ENCODE results near the gene TPM2.

The TPM2 gene

GRCh38 chr9:35662437-35662836 is 27.3 kb downstream of the TPM2 start:
- H3K4me1 ChIP-seq (ENCODE audit: control insufficient read depth, insufficient read depth, low read length) = peaks cover 21% of the 10 kb centered on the region
- no peaks in the 10 kb centered on the region for H3K27me3 ChIP-seq (ENCODE audit: control insufficient read depth, insufficient read depth, low read length)
- no peak overlapping the region for H3K9ac ChIP-seq (ENCODE audit: low read length)
- H3K27ac ChIP-seq (ENCODE audit: low read depth, low read length) = peak overlapping the region; percentile 99
- no peak overlapping the region for H3K4me3 ChIP-seq (ENCODE audit: low read length)
- no peaks in the 10 kb centered on the region for H3K36me3 ChIP-seq (ENCODE audit: control insufficient read depth, insufficient read depth, low read length)

DNA sequence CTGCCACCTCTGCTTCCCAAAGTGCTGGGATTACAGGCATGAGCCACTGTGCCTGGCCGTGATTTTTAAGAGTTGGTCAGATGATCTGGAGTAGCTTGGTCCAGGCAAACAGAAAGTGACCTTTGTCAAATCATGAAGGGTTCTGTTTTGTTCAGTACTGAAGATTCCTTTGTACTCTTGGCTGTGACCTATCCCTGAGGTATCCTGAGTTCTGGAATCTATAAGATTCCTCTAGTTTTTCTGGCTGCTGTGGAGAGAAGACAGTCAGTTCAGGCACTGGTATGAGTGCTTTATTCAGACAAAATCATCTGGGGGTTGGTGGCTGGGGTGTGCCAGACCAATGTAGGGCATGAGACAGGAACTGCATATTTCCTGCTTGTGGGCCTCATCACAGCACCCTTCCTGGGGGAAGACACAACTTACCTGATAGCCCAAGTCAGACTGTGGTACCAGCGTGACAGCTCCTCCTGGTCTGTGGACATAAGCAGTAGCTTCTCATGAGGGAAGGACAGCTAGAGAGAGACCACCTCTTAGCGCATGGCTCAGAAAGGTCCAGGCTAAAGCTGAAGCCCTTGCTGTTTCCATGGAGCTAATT is 27.9 kb downstream of the TPM2 start:
- Histone ChIP-seq H3K27ac (ENCODE audit: low read depth, low read length) (peak overlapping the region; percentile 99), H3K9ac (ENCODE audit: low read length) (peak overlapping the region; percentile 3), H3K27me3 (ENCODE audit: control insufficient read depth, insufficient read depth, low read length) (no peaks in the 10 kb centered on the region), H3K36me3 (ENCODE audit: control insufficient read depth, insufficient read depth, low read length) (no peaks in the 10 kb centered on the region), H3K4me3 (ENCODE audit: low read length) (no peak overlapping the region), H3K4me1 (ENCODE audit: control insufficient read depth, insufficient read depth, low read length) (peaks cover 27% of the 10 kb centered on the region)

DNA sequence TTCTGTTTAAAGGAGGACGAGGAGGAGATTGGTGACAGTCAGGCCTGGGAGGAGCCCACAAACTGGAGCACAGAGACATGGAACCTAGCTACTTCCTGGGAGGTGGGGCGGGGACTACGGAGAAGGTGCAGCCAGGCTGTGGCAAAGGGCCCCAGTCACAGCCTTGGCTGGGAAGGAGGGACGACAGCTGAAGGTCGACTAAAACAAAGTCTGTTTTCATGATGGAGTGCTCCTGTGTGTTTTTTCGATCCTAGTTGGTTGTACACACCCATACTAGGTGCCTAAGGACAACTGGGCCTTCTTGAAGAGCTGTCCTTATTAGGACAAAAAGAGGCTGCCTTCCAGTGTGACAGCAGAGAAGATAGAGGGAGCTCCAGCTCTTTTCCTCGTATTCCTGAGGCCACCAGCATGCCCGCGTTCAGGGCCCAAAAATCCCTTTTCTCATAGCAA is 28.7 kb downstream of the TPM2 start:
- H3K9ac ChIP-seq (ENCODE audit: low read length) = no peak overlapping the region
- H3K4me1 ChIP-seq (ENCODE audit: control insufficient read depth, insufficient read depth, low read length) = peaks cover 32% of the 10 kb centered on the region
- no peak overlapping the region for H3K4me3 ChIP-seq (ENCODE audit: low read length)
- H3K36me3 ChIP-seq (ENCODE audit: control insufficient read depth, insufficient read depth, low read length) = no peaks in the 10 kb centered on the region
- H3K27me3 ChIP-seq (ENCODE audit: control insufficient read depth, insufficient read depth, low read length) = no peaks in the 10 kb centered on the region
- peak overlapping the region; percentile 99 for H3K27ac ChIP-seq (ENCODE audit: low read depth, low read length)

- peaks cover 32% of the 10 kb centered on the region for H3K4me1 ChIP-seq (ENCODE audit: control insufficient read depth, insufficient read depth, low read length)
- H3K9ac ChIP-seq (ENCODE audit: low read length) = no peak overlapping the region
- peak overlapping the region; percentile 99 for H3K27ac ChIP-seq (ENCODE audit: low read depth, low read length)
- no peaks in the 10 kb centered on the region for H3K36me3 ChIP-seq (ENCODE audit: control insufficient read depth, insufficient read depth, low read length)
- peak overlapping the region; percentile 91 for H3K4me3 ChIP-seq (ENCODE audit: low read length)
- H3K27me3 ChIP-seq (ENCODE audit: control insufficient read depth, insufficient read depth, low read length) = no peaks in the 10 kb centered on the region
Observed at GRCh38 chr9:35659340-35659739, 30.4 kb downstream of the TPM2 start.

DNA sequence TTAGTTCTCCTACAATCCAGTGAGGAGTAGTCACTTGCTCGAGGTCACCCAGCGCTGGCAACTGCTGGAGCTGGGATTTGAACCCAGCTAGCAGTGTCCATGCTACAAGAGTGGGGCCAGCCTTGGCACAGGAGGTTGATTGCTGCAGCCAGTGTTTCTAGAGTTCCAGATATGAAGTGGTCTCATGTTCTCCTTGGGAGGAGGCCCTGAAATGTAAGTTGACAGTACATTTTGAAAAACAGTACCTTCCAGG is 30.8 kb downstream of the TPM2 start:
- H3K9ac ChIP-seq (ENCODE audit: low read length) = peak overlapping the region; percentile 95
- H3K27ac ChIP-seq (ENCODE audit: low read depth, low read length) = peak overlapping the region; percentile 99
- H3K27me3 ChIP-seq (ENCODE audit: control insufficient read depth, insufficient read depth, low read length) = no peaks in the 10 kb centered on the region
- H3K36me3 ChIP-seq (ENCODE audit: control insufficient read depth, insufficient read depth, low read length) = no peaks in the 10 kb centered on the region
- peak overlapping the region; percentile 91 for H3K4me3 ChIP-seq (ENCODE audit: low read length)
- peaks cover 32% of the 10 kb centered on the region for H3K4me1 ChIP-seq (ENCODE audit: control insufficient read depth, insufficient read depth, low read length)

DNA sequence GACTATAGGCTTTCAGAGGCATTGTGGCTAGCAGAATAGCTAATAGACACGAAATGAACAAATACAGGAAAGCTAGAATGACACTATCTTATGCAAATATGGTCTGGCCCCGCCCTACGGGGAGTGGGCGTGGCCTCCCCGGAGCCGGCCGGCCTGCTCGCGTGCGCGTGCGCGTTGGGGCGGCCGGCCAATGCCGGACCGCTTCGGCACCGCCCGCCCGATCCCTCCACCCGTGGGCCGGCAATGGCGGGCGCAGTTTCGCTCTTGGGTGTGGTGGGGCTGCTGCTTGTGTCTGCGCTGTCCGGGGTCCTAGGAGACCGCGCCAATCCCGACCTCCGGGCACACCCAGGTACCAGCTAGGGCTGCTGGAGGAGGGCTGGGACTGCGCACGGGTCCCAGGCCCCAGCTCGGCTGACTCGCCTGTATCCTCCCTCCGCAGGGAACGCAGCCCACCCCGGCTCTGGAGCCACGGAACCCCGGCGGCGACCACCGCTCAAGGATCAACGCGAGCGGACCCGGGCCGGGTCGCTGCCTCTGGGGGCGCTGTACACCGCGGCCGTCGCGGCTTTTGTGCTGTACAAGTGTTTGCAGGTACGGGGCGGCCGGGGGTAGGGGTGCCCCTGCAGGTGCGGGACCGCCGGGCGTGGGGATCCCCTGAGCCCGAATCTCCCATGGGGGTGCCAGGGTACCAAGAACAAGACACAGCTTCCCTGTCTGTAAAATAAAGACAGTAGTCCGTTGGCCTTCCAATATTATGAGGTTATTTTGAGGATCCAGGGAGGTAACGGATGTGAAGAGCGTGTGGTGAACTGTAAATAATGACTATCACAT is 31.4 kb downstream of the TPM2 start, which contains the start of gene CCDC107:
TSS of gene CCDC107 (plus strand) at position 156 of the 831 bp plus-strand sequence. CDS start at position 244, 88 bp downstream.
- Histone ChIP-seq H3K4me3 (ENCODE audit: low read length) (peak within 1 kb of the TSS; percentile 91), H3K9ac (ENCODE audit: low read length) (peak within 1 kb of the TSS; percentile 95), H3K27me3 (ENCODE audit: control insufficient read depth, insufficient read depth, low read length) (no peaks in the 10 kb centered on the region), H3K36me3 (ENCODE audit: control insufficient read depth, insufficient read depth, low read length) (no peaks in the 10 kb centered on the region), H3K27ac (ENCODE audit: low read depth, low read length) (peak within 1 kb of the TSS; percentile 99), H3K4me1 (ENCODE audit: control insufficient read depth, insufficient read depth, low read length) (peaks cover 32% of the 10 kb centered on the region)

DNA sequence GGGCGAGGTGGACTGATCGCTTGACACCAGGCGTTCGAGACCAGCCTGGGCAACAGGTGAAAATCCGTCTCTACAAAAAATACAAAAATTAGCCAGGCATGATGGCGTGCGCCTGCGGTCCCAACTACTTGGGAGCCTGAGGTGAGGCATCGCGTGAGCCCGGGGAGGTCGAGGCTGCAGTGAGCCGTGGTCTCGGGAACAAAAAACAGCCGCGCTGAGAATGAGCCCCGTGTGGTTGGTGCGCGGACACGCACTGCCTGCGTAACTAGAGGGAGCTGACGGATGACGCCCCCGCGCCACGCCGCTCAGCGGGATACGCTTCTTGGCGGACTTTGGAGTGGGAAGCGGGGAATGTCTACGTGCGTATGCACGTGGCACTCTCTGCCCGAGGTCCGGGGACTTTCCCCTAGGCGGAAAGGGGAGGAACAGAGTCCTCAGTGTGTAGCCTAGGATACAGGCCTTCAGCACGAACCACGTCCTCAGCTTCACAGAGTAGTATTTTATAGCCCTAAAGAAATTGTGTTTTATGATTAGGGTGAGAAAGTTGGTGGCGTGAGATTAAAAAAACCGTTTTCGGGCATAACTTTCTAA is 32.1 kb downstream of the TPM2 start, which contains the start of gene RMRP:
TSS of gene RMRP (minus strand) at position 474 of the 591 bp plus-strand sequence.
- Histone ChIP-seq H3K36me3 (ENCODE audit: control insufficient read depth, insufficient read depth, low read length) (no peaks in the 10 kb centered on the region), H3K27me3 (ENCODE audit: control insufficient read depth, insufficient read depth, low read length) (no peaks in the 10 kb centered on the region), H3K9ac (ENCODE audit: low read length) (peak within 1 kb of the TSS; percentile 95), H3K4me1 (ENCODE audit: control insufficient read depth, insufficient read depth, low read length) (peaks cover 32% of the 10 kb centered on the region), H3K4me3 (ENCODE audit: low read length) (peak within 1 kb of the TSS; percentile 91), H3K27ac (ENCODE audit: low read depth, low read length) (peak within 1 kb of the TSS; percentile 99)

GRCh38 chr9:35656831-35657545 is 32.7 kb downstream of the TPM2 start:
- peaks cover 30% of the 10 kb centered on the region for H3K4me1 ChIP-seq (ENCODE audit: control insufficient read depth, insufficient read depth, low read length)
- H3K36me3 ChIP-seq (ENCODE audit: control insufficient read depth, insufficient read depth, low read length) = no peaks in the 10 kb centered on the region
- H3K27ac ChIP-seq (ENCODE audit: low read depth, low read length) = peak overlapping the region; percentile 99
- H3K27me3 ChIP-seq (ENCODE audit: control insufficient read depth, insufficient read depth, low read length) = no peaks in the 10 kb centered on the region
- H3K4me3 ChIP-seq (ENCODE audit: low read length) = peak overlapping the region; percentile 91
- no peak overlapping the region for H3K9ac ChIP-seq (ENCODE audit: low read length)

DNA sequence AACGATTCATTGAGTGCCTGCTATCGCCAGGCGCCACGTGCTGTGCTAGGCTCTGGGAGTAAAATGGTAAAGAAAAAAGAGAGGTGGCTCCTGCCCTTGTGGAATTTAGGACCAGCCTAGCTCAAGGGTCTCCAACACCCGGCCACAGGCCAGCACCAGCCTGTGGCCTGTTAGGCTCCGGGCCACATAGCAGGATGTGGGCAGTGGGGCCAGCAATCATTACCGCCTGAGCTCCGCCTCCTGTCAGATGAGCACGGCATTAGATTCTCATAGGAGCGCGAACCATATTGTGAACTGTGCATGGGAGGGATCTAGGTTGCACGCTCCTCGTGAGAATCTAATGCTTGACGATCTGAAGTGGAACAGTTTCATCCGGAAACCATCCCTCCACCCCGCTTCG is 33.4 kb downstream of the TPM2 start:
- Histone ChIP-seq H3K9ac (ENCODE audit: low read length) (no peak overlapping the region), H3K4me1 (ENCODE audit: control insufficient read depth, insufficient read depth, low read length) (peaks cover 25% of the 10 kb centered on the region), H3K27me3 (ENCODE audit: control insufficient read depth, insufficient read depth, low read length) (no peaks in the 10 kb centered on the region), H3K36me3 (ENCODE audit: control insufficient read depth, insufficient read depth, low read length) (no peaks in the 10 kb centered on the region), H3K27ac (ENCODE audit: low read depth, low read length) (peak overlapping the region; percentile 99), H3K4me3 (ENCODE audit: low read length) (no peak overlapping the region)

DNA sequence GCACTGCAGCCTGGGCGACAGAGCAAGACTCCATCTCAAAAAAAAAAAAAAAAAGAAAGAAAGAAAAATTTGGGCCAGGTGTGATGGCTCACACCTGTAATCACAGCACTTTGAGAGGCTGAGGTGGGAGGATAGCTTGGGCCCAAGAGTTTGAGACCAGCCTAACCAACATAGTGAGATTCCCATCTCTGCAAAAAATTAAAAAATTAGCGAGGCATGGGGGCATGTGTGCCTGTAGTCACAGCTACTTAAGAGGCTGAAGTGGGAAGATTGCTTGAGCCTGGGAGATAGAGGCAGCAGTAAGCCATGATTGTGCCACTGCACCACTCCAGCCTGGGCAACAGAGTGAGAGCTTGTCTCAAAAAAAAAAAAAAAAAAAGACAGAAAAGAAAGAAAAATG is 36.1 kb downstream of the TPM2 start:
- H3K4me1 ChIP-seq (ENCODE audit: control insufficient read depth, insufficient read depth, low read length) = peaks cover 12% of the 10 kb centered on the region
- no peak overlapping the region for H3K27ac ChIP-seq (ENCODE audit: low read depth, low read length)
- no peak overlapping the region for H3K4me3 ChIP-seq (ENCODE audit: low read length)
- H3K9ac ChIP-seq (ENCODE audit: low read length) = no peak overlapping the region
- H3K27me3 ChIP-seq (ENCODE audit: control insufficient read depth, insufficient read depth, low read length) = no peaks in the 10 kb centered on the region
- no peaks in the 10 kb centered on the region for H3K36me3 ChIP-seq (ENCODE audit: control insufficient read depth, insufficient read depth, low read length)

DNA sequence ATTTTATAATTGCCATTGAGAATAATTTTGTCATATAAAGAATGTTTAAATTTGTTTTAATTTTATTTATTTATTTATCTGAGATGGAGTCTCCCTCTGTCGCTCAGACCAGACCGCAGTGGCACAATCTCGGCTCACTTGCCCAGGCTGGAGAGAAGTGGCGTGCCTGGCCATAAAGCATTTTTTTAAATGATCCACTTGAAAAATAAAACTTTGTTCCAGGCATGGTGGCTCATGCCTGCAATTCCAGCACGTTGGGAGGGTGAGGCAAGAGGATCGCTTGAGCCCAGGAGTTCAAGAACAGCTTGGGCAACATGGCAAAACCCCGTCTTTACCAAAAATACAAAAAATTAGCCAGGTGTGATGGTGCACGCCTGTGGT is 36.9 kb downstream of the TPM2 start:
- Histone ChIP-seq H3K27me3 (ENCODE audit: control insufficient read depth, insufficient read depth, low read length) (no peaks in the 10 kb centered on the region), H3K9ac (ENCODE audit: low read length) (no peak overlapping the region), H3K4me3 (ENCODE audit: low read length) (no peak overlapping the region), H3K27ac (ENCODE audit: low read depth, low read length) (no peak overlapping the region), H3K36me3 (ENCODE audit: control insufficient read depth, insufficient read depth, low read length) (no peaks in the 10 kb centered on the region), H3K4me1 (ENCODE audit: control insufficient read depth, insufficient read depth, low read length) (peaks cover 12% of the 10 kb centered on the region)
